HEK293 (cell line): ENCODE measurements around the gene ULBP3.
A peak's percentile ranks its signal among the peaks of the same experiment; 100 is the strongest.

Experiments
- FEZF1 ChIP-seq: fragments of 450-650 bp; formaldehyde crosslinking; IDR thresholded peaks from 2 replicates; pipeline ENCODE4 v1.5.1; 2016; ENCODE audit warnings: missing biosample characterization, missing genetic modification characterization
- GLI4 ChIP-seq: fragments of 450-650 bp; formaldehyde crosslinking; IDR thresholded peaks from 2 replicates; pipeline ENCODE4 v1.5.1; 2016; ENCODE audit warnings: missing biosample characterization, missing genetic modification characterization
- GLIS2 ChIP-seq: fragments of 450-650 bp; formaldehyde crosslinking; IDR thresholded peaks from 2 replicates; pipeline ENCODE4 v1.5.1; 2016; ENCODE audit warnings: missing biosample characterization, missing genetic modification characterization
- KLF1 ChIP-seq: fragments of 450-650 bp; formaldehyde crosslinking; IDR thresholded peaks from 2 replicates; pipeline ENCODE4 v1.5.1; 2016; ENCODE audit warnings: missing biosample characterization, missing genetic modification characterization
- MEIS1 ChIP-seq: sonication (generic); formaldehyde crosslinking; IDR thresholded peaks from 2 replicates; pipeline ENCODE4 v1.8.1; 2022; ENCODE audit warnings: missing genetic modification reagents, mild to moderate bottlenecking, borderline replicate concordance
- MZF1 ChIP-seq: fragments of 450-650 bp; formaldehyde crosslinking; IDR thresholded peaks from 2 replicates; pipeline ENCODE4 v1.5.1; 2017; ENCODE audit warnings: missing biosample characterization, missing genetic modification characterization, borderline replicate concordance
- SCRT1 ChIP-seq: fragments of 450-650 bp; formaldehyde crosslinking; IDR thresholded peaks from 2 replicates; pipeline ENCODE4 v1.5.1; 2016; ENCODE audit warnings: missing biosample characterization, missing genetic modification characterization, borderline replicate concordance
- SCRT2 ChIP-seq: fragments of 450-650 bp; formaldehyde crosslinking; IDR thresholded peaks from 2 replicates; pipeline ENCODE4 v1.5.1; 2016; ENCODE audit warnings: missing biosample characterization, missing genetic modification characterization
- YY1 ChIP-seq: fragments of 450-650 bp; formaldehyde crosslinking; IDR thresholded peaks from 2 replicates; pipeline ENCODE4 v1.5.1; 2018; ENCODE audit warnings: missing biosample characterization, missing genetic modification characterization
- YY2 ChIP-seq: fragments of 450-650 bp; formaldehyde crosslinking; IDR thresholded peaks from 2 replicates; pipeline ENCODE4 v1.5.1; 2016; ENCODE audit warnings: missing biosample characterization, missing genetic modification characterization
- ZBTB20 ChIP-seq: fragments of 450-650 bp; formaldehyde crosslinking; IDR thresholded peaks from 2 replicates; pipeline ENCODE4 v1.5.1; 2016; ENCODE audit warnings: missing biosample characterization, missing genetic modification characterization
- ZNF132 ChIP-seq: fragments of 450-650 bp; formaldehyde crosslinking; IDR thresholded peaks from 2 replicates; pipeline ENCODE4 v1.5.1; 2017; ENCODE audit warnings: missing biosample characterization, missing genetic modification characterization, borderline replicate concordance
- ZNF133 ChIP-seq: fragments of 450-650 bp; formaldehyde crosslinking; IDR thresholded peaks from 2 replicates; pipeline ENCODE4 v1.5.1; 2016; ENCODE audit warnings: missing biosample characterization, missing genetic modification characterization
- ZNF221 ChIP-seq: fragments of 450-650 bp; formaldehyde crosslinking; IDR thresholded peaks from 2 replicates; pipeline ENCODE4 v1.5.1; 2017; ENCODE audit warnings: missing biosample characterization, missing genetic modification characterization, borderline replicate concordance
- ZNF433 ChIP-seq: fragments of 450-650 bp; formaldehyde crosslinking; IDR thresholded peaks from 2 replicates; pipeline ENCODE4 v1.5.1; 2016; ENCODE audit warnings: missing biosample characterization, missing genetic modification characterization, low read depth
- ZNF530 ChIP-seq: fragments of 450-650 bp; formaldehyde crosslinking; IDR thresholded peaks from 2 replicates; pipeline ENCODE4 v1.5.1; 2016; ENCODE audit warnings: low read depth, missing biosample characterization, missing genetic modification characterization
- ZNF747 ChIP-seq: fragments of 450-650 bp; formaldehyde crosslinking; IDR thresholded peaks from 2 replicates; pipeline ENCODE4 v1.5.1; 2016; ENCODE audit warnings: missing biosample characterization, missing genetic modification characterization
- ZNF776 ChIP-seq: fragments of 450-650 bp; formaldehyde crosslinking; IDR thresholded peaks from 2 replicates; pipeline ENCODE4 v1.5.0; 2017; ENCODE audit warnings: missing biosample characterization, missing genetic modification characterization, borderline replicate concordance
- ZNF777 ChIP-seq: fragments of 450-650 bp; formaldehyde crosslinking; IDR thresholded peaks from 2 replicates; pipeline ENCODE4 v1.5.1; 2017; ENCODE audit warnings: missing biosample characterization, missing genetic modification characterization, borderline replicate concordance
- ZSCAN16 ChIP-seq: fragments of 450-650 bp; formaldehyde crosslinking; IDR thresholded peaks from 2 replicates; pipeline ENCODE4 v1.5.1; 2016; ENCODE audit warnings: missing biosample characterization, missing genetic modification characterization
- ZSCAN30 ChIP-seq: fragments of 450-650 bp; IDR thresholded peaks from 2 replicates; pipeline ENCODE4 v1.5.1; 2018; ENCODE audit warnings: missing biosample characterization, mild to moderate bottlenecking, missing genetic modification characterization, moderate library complexity
- TF ChIP-seq, protein P1 (sequence below): fragments of 450-650 bp; formaldehyde crosslinking; IDR thresholded peaks from 2 replicates; pipeline ENCODE4 v1.5.1; 2016; ENCODE audit warnings: missing biosample characterization, missing genetic modification characterization
- TF ChIP-seq, protein P2 (sequence below): fragments of 450-650 bp; formaldehyde crosslinking; IDR thresholded peaks from 2 replicates; pipeline ENCODE4 v1.5.1; 2016; ENCODE audit warnings: missing biosample characterization, missing genetic modification characterization
- TF ChIP-seq, protein P3 (sequence below): fragments of 450-650 bp; formaldehyde crosslinking; IDR thresholded peaks from 2 replicates; pipeline ENCODE4 v1.5.1; 2016; ENCODE audit warnings: missing biosample characterization, missing genetic modification characterization, low read depth
- TF ChIP-seq, protein P4 (sequence below): fragments of 450-650 bp; formaldehyde crosslinking; IDR thresholded peaks from 2 replicates; pipeline ENCODE4 v1.5.1; 2016; ENCODE audit warnings: missing biosample characterization, missing genetic modification characterization, borderline replicate concordance
- TF ChIP-seq, protein P5 (sequence below): fragments of 450-650 bp; formaldehyde crosslinking; IDR thresholded peaks from 2 replicates; pipeline ENCODE4 v1.5.1; 2017; ENCODE audit warnings: missing biosample characterization, missing genetic modification characterization
- TF ChIP-seq, protein P6 (sequence below): fragments of 450-650 bp; formaldehyde crosslinking; IDR thresholded peaks from 2 replicates; pipeline ENCODE4 v1.5.1; 2017; ENCODE audit warnings: missing biosample characterization, missing genetic modification characterization
- TF ChIP-seq, protein P7 (sequence below): sonication (generic); formaldehyde crosslinking; IDR thresholded peaks from 2 replicates; pipeline ENCODE4 v1.8.1; 2022; ENCODE audit warnings: mild to moderate bottlenecking, moderate library complexity, missing genetic modification reagents

The ULBP3 gene

DNA sequence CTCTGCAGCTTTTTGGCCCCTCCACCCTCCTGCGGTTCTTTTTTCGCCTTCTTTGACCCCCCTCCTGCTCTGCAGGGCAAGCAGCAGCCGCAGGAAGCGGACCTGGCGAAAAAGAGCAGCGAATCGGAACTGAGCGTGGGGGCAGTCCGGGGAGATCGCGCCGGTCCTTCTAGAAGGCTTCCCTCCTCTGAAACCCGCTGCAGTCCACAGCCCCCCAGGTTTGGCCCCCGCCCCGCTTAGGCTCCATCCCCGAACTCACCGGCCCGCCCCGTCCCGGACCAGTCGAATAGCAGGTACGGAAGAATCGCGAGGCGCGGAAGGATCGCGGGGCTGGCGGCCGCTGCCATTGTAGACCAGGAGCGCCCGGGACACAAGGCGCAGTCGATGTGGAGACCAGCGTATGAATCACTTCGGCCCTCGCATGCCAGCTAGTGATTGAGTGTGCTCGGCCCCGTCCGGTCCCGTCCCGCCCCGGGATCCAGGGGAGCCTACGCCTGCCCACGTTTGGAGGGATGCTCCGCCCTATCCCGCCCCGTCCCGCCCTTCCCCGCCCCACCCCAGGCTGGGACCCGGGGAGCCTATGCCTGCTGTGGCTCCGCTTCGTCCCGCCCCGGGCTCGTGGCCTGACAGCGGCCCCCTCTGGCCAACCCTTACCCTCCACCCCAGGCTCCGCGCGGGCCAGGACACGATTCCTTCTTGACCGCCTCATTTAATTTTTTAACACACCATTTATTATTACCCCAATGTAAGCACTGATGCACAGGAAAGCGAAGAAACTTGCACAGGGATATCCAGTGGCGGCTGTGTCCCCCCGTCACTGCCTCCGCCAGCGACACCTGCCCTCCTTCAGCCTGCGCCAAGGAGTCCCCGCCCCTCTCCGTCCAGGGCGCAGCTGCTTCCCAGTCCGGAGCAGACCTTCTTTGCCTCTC is at the start of gene ULBP3 (continued):
- TF ChIP-seq, protein P1, sequence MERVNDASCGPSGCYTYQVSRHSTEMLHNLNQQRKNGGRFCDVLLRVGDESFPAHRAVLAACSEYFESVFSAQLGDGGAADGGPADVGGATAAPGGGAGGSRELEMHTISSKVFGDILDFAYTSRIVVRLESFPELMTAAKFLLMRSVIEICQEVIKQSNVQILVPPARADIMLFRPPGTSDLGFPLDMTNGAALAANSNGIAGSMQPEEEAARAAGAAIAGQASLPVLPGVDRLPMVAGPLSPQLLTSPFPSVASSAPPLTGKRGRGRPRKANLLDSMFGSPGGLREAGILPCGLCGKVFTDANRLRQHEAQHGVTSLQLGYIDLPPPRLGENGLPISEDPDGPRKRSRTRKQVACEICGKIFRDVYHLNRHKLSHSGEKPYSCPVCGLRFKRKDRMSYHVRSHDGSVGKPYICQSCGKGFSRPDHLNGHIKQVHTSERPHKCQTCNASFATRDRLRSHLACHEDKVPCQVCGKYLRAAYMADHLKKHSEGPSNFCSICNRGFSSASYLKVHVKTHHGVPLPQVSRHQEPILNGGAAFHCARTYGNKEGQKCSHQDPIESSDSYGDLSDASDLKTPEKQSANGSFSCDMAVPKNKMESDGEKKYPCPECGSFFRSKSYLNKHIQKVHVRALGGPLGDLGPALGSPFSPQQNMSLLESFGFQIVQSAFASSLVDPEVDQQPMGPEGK, result peak; percentile 83; the same call in 1 of the 2 replicates
- TF ChIP-seq ZNF133 (tag by site-specific recombination), result no peak
- TF ChIP-seq, protein P2, sequence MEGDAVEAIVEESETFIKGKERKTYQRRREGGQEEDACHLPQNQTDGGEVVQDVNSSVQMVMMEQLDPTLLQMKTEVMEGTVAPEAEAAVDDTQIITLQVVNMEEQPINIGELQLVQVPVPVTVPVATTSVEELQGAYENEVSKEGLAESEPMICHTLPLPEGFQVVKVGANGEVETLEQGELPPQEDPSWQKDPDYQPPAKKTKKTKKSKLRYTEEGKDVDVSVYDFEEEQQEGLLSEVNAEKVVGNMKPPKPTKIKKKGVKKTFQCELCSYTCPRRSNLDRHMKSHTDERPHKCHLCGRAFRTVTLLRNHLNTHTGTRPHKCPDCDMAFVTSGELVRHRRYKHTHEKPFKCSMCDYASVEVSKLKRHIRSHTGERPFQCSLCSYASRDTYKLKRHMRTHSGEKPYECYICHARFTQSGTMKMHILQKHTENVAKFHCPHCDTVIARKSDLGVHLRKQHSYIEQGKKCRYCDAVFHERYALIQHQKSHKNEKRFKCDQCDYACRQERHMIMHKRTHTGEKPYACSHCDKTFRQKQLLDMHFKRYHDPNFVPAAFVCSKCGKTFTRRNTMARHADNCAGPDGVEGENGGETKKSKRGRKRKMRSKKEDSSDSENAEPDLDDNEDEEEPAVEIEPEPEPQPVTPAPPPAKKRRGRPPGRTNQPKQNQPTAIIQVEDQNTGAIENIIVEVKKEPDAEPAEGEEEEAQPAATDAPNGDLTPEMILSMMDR (tag by site-specific recombination), result peak; percentile 65
- TF ChIP-seq ZNF530 (tag by site-specific recombination), result no peak
- TF ChIP-seq, protein P3, sequence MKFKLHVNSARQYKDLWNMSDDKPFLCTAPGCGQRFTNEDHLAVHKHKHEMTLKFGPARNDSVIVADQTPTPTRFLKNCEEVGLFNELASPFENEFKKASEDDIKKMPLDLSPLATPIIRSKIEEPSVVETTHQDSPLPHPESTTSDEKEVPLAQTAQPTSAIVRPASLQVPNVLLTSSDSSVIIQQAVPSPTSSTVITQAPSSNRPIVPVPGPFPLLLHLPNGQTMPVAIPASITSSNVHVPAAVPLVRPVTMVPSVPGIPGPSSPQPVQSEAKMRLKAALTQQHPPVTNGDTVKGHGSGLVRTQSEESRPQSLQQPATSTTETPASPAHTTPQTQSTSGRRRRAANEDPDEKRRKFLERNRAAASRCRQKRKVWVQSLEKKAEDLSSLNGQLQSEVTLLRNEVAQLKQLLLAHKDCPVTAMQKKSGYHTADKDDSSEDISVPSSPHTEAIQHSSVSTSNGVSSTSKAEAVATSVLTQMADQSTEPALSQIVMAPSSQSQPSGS (tag by site-specific recombination), result no peak
- TF ChIP-seq ZSCAN16 (tag by site-specific recombination), result no peak
- TF ChIP-seq ZSCAN30 (tag by site-specific recombination), result peak; percentile 9; the same call in 1 of the 2 replicates
- TF ChIP-seq ZNF433, result no peak
- TF ChIP-seq GLI4 (tag by site-specific recombination), result no peak
- no peak for TF ChIP-seq ZNF747 (tag by site-specific recombination)
- TF ChIP-seq YY2, result 0 out of 2 replicates have a peak, but pooled peaks have one; percentile 14
- TF ChIP-seq MZF1 (tag by site-specific recombination), result no peak
- no peak for TF ChIP-seq ZNF132 (tag by site-specific recombination)
- TF ChIP-seq, protein P4, sequence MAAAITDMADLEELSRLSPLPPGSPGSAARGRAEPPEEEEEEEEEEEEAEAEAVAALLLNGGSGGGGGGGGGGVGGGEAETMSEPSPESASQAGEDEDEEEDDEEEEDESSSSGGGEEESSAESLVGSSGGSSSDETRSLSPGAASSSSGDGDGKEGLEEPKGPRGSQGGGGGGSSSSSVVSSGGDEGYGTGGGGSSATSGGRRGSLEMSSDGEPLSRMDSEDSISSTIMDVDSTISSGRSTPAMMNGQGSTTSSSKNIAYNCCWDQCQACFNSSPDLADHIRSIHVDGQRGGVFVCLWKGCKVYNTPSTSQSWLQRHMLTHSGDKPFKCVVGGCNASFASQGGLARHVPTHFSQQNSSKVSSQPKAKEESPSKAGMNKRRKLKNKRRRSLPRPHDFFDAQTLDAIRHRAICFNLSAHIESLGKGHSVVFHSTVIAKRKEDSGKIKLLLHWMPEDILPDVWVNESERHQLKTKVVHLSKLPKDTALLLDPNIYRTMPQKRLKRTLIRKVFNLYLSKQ (tag by site-specific recombination), result no peak
- peak; percentile 61; the same call in 1 of the 2 replicates for TF ChIP-seq YY1 (tag by site-specific recombination)
- TF ChIP-seq, protein P5, sequence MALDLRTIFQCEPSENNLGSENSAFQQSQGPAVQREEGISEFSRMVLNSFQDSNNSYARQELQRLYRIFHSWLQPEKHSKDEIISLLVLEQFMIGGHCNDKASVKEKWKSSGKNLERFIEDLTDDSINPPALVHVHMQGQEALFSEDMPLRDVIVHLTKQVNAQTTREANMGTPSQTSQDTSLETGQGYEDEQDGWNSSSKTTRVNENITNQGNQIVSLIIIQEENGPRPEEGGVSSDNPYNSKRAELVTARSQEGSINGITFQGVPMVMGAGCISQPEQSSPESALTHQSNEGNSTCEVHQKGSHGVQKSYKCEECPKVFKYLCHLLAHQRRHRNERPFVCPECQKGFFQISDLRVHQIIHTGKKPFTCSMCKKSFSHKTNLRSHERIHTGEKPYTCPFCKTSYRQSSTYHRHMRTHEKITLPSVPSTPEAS (tag by site-specific recombination), result no peak; the same call in 1 of the 2 replicates
- TF ChIP-seq GLIS2 (tag by site-specific recombination), result peak; percentile 66
- TF ChIP-seq ZNF777 (tag by site-specific recombination), result peak; percentile 73; the same call in 1 of the 2 replicates
- TF ChIP-seq FEZF1 (tag by site-specific recombination), result peak; percentile 31; the same call in 1 of the 2 replicates
- TF ChIP-seq SCRT1 (tag by site-specific recombination), result no peak
- no peak for TF ChIP-seq ZNF221 (tag by site-specific recombination)
- peak; percentile 57; the same call in 1 of the 2 replicates for TF ChIP-seq MEIS1
- TF ChIP-seq, protein P6, sequence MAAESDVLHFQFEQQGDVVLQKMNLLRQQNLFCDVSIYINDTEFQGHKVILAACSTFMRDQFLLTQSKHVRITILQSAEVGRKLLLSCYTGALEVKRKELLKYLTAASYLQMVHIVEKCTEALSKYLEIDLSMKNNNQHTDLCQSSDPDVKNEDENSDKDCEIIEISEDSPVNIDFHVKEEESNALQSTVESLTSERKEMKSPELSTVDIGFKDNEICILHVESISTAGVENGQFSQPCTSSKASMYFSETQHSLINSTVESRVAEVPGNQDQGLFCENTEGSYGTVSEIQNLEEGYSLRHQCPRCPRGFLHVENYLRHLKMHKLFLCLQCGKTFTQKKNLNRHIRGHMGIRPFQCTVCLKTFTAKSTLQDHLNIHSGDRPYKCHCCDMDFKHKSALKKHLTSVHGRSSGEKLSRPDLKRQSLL (tag by site-specific recombination), result no peak
- TF ChIP-seq, protein P7, sequence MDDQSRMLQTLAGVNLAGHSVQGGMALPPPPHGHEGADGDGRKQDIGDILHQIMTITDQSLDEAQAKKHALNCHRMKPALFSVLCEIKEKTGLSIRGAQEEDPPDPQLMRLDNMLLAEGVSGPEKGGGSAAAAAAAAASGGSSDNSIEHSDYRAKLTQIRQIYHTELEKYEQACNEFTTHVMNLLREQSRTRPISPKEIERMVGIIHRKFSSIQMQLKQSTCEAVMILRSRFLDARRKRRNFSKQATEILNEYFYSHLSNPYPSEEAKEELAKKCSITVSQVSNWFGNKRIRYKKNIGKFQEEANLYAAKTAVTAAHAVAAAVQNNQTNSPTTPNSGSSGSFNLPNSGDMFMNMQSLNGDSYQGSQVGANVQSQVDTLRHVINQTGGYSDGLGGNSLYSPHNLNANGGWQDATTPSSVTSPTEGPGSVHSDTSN, result peak; percentile 85
- 0 out of 2 replicates have a peak, but pooled peaks have one; percentile 9 for TF ChIP-seq SCRT2 (tag by site-specific recombination)
- peak; percentile 89 for TF ChIP-seq ZBTB20 (tag by site-specific recombination)
- no peak for TF ChIP-seq ZNF776 (tag by site-specific recombination)
- peak; percentile 96 for TF ChIP-seq KLF1
